Common myeloid progenitor, CD34-positive (primary cell): Measurements from ENCODE around the gene TMEM207.
A peak's percentile ranks its signal among the peaks of the same experiment; 100 is the strongest.

Source experiments
- CTCF ChIA-PET: fragments of 350-600 bp; sonication (Branson Sonifier 250); formaldehyde crosslinking; loops from one replicate; lab custom pipeline; 2021; ENCODE audit warnings: antibody characterized with exemption; lab: Charles Lee
- POLR2A ChIA-PET: fragments of 350-600 bp; sonication (Branson Sonifier 250); formaldehyde crosslinking; loops from one replicate; lab custom pipeline; 2021; ENCODE audit warnings: antibody characterized with exemption; lab: Charles Lee
- DNase-seq, 3 donors: peaks; one replicate each; pipeline versions ENCODE4 v3.0.0 to v3.0.0-alpha.2; 2013
- H3K27ac ChIP-seq, 2 experiments: 1 replicate in 1 of 2; 2 replicates in 1 of 2; pipeline ENCODE4 v1.7.0; 2013; ENCODE audit warnings: inconsistent platforms in 2 of 2, low read length in 2 of 2, mild to moderate bottlenecking in 2 of 2, low read depth in 1 of 2, moderate library complexity in 1 of 2; ENCODE audit not compliant: severe bottlenecking in 2 of 2, insufficient read depth in 1 of 2, poor library complexity in 1 of 2
- H3K27me3 ChIP-seq, 5 experiments: replicated peaks in 2 of 5; 1 replicate in 3 of 5; 2 replicates in 2 of 5; pipeline versions ENCODE4 v1.6.1 to v1.7.0; 2013; ENCODE audit warnings: low read length in 4 of 5, mild to moderate bottlenecking in 2 of 5, moderate library complexity in 2 of 5, inconsistent platforms in 1 of 5; ENCODE audit not compliant: insufficient read depth in 5 of 5, control insufficient read depth in 4 of 5
- H3K36me3 ChIP-seq, 4 experiments: 1 replicate in 2 of 4; 2 replicates in 2 of 4; pipeline versions ENCODE4 v1.6.1 to v1.7.0; 2013; ENCODE audit warnings: low read length in 3 of 4, control low read depth in 1 of 4, mild to moderate bottlenecking in 1 of 4; ENCODE audit not compliant: control insufficient read depth in 4 of 4, insufficient read depth in 4 of 4
- H3K4me1 ChIP-seq, 4 experiments: 1 replicate in 3 of 4; 2 replicates in 1 of 4; pipeline versions ENCODE4 v1.6.1 to v1.7.1; 2013; ENCODE audit warnings: low read length in 3 of 4, mild to moderate bottlenecking in 3 of 4, control low read depth in 1 of 4, inconsistent platforms in 1 of 4, moderate library complexity in 1 of 4; ENCODE audit not compliant: control insufficient read depth in 4 of 4, insufficient read depth in 4 of 4; ENCODE audit errors: control extremely low read depth in 1 of 4
- H3K4me3 ChIP-seq, 7 experiments: 1 replicate in 4 of 7; 2 replicates in 3 of 7; pipeline versions ENCODE4 v1.5.1 to v1.7.0; 2013; ENCODE audit warnings: mild to moderate bottlenecking in 7 of 7, low read length in 6 of 7, moderate library complexity in 6 of 7, inconsistent platforms in 2 of 7, low read depth in 2 of 7, control low read depth in 1 of 7; ENCODE audit not compliant: insufficient read depth in 4 of 7, control insufficient read depth in 1 of 7; ENCODE audit errors: extremely low read depth in 1 of 7
- H3K9me3 ChIP-seq, 5 experiments: 1 replicate in 4 of 5; 2 replicates in 1 of 5; pipeline versions ENCODE4 v1.6.1 to v1.7.1; 2013; ENCODE audit warnings: low read length in 4 of 5, mild to moderate bottlenecking in 2 of 5, inconsistent platforms in 1 of 5, low read depth in 1 of 5, moderate library complexity in 1 of 5; ENCODE audit not compliant: control insufficient read depth in 4 of 5, insufficient read depth in 2 of 5; ENCODE audit errors: control extremely low read depth in 1 of 5
- WGBS: methylation state at CpG from one replicate; pipeline ENCODE4 v1.1.5; 2013; ENCODE audit not compliant: insufficient coverage; 5-methylcytosine and 5-hydroxymethylcytosine counted together

Gene TMEM207

GRCh38 chr3:190494907-190495306 is 45.2 kb upstream of the TMEM207 start:
- no peak for DNase-seq
- Histone ChIP-seq H3K4me3 (no peak overlapping the region), H3K27ac (no peak overlapping the region), H3K4me1 (no peaks in the 10 kb centered on the region), H3K36me3 (no peaks in the 10 kb centered on the region), H3K27me3 (peaks cover 4 to 94% (median 44%) of the 10 kb centered on the region in 5 experiments), H3K9me3 (no peaks in the 10 kb centered on the region)
- ChIA-PET POLR2A (no interaction called here), CTCF (interaction anchor here (1.2 to 2.0 kb wide), 2 partner anchors 13 to 16 kb away, joined by 3 to 5 read pairs; no protein-coding TSS in a partner anchor)

GRCh38 chr3:190492966-190493365 is 43.3 kb upstream of the TMEM207 start:
- WGBS: 87% methylated on average over 4 of the region's 4 CpGs
- no peaks in the 10 kb centered on the region for H3K4me1 ChIP-seq
- H3K27ac ChIP-seq: no peak overlapping the region
- ChIA-PET CTCF (interaction anchor here (2.0 kb wide), 1 partner anchor 18 kb away, joined by 5 read pairs; no protein-coding TSS in a partner anchor), POLR2A (no interaction called here)
- no peak overlapping the region for H3K4me3 ChIP-seq
- peaks cover 4 to 94% (median 44%) of the 10 kb centered on the region in 5 experiments for H3K27me3 ChIP-seq
- no peaks in the 10 kb centered on the region for H3K36me3 ChIP-seq
- H3K9me3 ChIP-seq: no peaks in the 10 kb centered on the region
- no peak for DNase-seq

DNA sequence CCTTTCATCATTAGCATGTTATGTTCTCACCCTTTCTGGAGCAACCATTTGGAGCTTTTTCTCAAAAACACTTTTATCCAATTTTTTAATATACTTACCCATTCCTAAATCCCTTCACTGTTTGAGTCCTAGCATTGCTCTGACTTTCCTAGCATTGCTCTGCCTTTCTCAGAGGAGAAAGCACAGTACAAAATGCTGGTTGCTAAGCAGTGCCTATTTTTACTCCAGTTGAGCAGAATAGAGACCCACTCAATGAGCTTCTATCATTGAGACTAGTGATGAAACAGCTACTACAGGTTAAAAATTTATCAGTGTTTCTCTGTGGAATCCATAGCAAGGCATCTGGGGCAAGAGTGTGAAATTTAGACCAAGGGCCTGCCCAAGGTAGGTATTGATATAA is 42.4 kb upstream of the TMEM207 start:
- Histone ChIP-seq H3K36me3 (no peaks in the 10 kb centered on the region), H3K9me3 (no peaks in the 10 kb centered on the region), H3K4me1 (no peaks in the 10 kb centered on the region), H3K4me3 (no peak overlapping the region), H3K27ac (no peak overlapping the region), H3K27me3 (peaks cover 11 to 94% (median 46%) of the 10 kb centered on the region in 5 experiments)
- ChIA-PET POLR2A (no interaction called here), CTCF (interaction anchor here (1.0 to 1.9 kb wide), 3 partner anchors 21 to 529 kb away, joined by 3 to 6 read pairs (median 3); partner anchors contain the start of gene IL1RAP)
- DNase-seq: no peak

DNA sequence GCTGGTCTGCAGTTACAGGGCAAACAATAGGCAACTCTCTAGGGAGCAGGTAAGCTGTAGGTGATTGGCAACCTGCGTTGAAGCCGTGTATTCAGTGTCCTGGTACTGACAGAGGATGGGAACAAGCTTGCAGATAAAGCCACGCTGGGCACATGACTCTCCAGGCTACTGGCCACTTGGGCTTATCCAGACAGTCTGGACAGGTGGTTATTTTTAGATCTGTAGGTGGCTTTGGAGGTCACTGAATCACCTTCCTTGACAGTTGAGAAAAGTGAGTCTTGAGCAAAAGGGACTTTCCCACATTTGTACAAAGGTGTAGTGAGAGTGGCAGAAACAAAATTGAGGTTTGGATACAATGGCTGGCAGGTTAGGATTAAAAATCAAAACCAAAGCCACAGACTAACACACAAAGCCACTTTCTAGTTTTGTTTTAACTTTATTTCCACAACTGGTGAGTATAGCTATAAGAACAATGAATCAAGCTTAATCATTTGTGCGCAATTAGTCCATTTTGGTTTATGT is 41.9 kb upstream of the TMEM207 start:
- no peaks in the 10 kb centered on the region for H3K36me3 ChIP-seq
- ChIA-PET POLR2A (no interaction called here), CTCF (interaction anchor here (1.0 to 1.9 kb wide), 3 partner anchors 22 to 528 kb away, joined by 3 to 6 read pairs (median 3); partner anchors contain the start of gene IL1RAP)
- H3K27ac ChIP-seq: no peak overlapping the region
- no peak overlapping the region for H3K4me3 ChIP-seq
- DNase-seq: peak in 2 of 3 donors; percentile 28
- H3K9me3 ChIP-seq: no peaks in the 10 kb centered on the region
- WGBS: 97% methylated on average over 4 of the region's 4 CpGs
- H3K4me1 ChIP-seq: peaks cover 0 to 2% (median under 1%) of the 10 kb centered on the region in 4 experiments
- peaks cover 11 to 95% (median 48%) of the 10 kb centered on the region in 5 experiments for H3K27me3 ChIP-seq

DNA sequence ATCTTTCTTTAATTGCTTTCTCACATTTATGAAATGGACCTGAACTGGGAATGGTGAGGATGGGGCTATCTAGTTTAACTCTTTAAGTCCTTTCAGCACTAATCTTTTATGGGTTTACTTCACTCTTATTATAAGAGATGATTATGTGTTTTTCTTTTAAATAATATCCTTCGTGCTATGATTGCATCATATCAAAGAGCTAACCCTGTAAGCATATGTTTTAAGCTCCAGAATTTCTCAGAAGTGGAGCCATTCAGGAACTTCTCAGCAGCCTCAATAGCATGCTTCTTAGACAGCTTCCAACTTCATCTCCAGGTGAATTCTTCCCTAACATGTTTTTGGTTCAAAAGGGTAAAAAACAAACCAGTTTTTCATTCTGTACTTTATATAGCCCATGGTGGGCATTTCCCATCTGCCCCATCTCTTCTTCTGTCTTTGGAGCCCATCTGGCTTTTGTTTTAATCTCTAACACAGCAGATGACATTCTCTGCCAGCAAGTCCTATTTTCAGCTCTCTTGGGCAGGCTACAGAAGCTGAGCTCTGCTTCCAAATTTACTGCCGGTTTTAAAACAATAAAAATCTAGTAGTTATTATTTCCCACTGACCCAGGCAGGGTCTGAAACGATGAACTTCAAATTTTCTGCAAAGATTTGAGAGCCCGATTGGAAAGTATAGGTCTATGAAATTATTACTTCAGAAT is 37.4 kb upstream of the TMEM207 start:
- POLR2A ChIA-PET: no interaction called here
- 100% methylated on average over 1 of the region's 4 CpGs for WGBS
- CTCF ChIA-PET: interaction anchor here (1.2 to 2.1 kb wide), 3 partner anchors 12 to 124 kb away, joined by 3 to 8 read pairs (median 3); no protein-coding TSS in a partner anchor

GRCh38 chr3:190486533-190486864 is 36.8 kb upstream of the TMEM207 start:
- ChIA-PET POLR2A (no interaction called here), CTCF (interaction anchor here (1.6 to 2.1 kb wide), 2 partner anchors 12 to 211 kb away, joined by 6 to 8 read pairs; no protein-coding TSS in a partner anchor)
- Histone ChIP-seq H3K4me1 (peaks cover 0 to 10% (median 6%) of the 10 kb centered on the region in 4 experiments), H3K27me3 (peaks cover 8 to 84% (median 39%) of the 10 kb centered on the region in 5 experiments), H3K9me3 (peaks cover 0 to 5% (median 0%) of the 10 kb centered on the region in 5 experiments), H3K4me3 (no peak overlapping the region), H3K36me3 (no peaks in the 10 kb centered on the region), H3K27ac (no peak overlapping the region)
- WGBS: no CpG with 5 or more reads among the region's 1 CpG
- DNase-seq: no peak

More for the DNA sequence above, 37.4 kb upstream of the TMEM207 start:
- peaks cover 0 to 3% (median 0%) of the 10 kb centered on the region in 5 experiments for H3K9me3 ChIP-seq
- H3K36me3 ChIP-seq: no peaks in the 10 kb centered on the region
- no peak for DNase-seq
- peaks cover 8 to 84% (median 36%) of the 10 kb centered on the region in 5 experiments for H3K27me3 ChIP-seq
- H3K4me3 ChIP-seq: no peak overlapping the region
- peaks cover 0 to 10% (median 6%) of the 10 kb centered on the region in 4 experiments for H3K4me1 ChIP-seq
- no peak overlapping the region for H3K27ac ChIP-seq
